ENCODE results near the gene CHEK1. TPM values are rescaled to one million over a fixed set of nuclear protein-coding genes. Genes with fewer than 3 reads are reported as not detected.

The CHEK1 gene
- total and polyA plus RNA-seq, 2 donors (not counting 3 experiments of a cell fraction or from before 2014, with no cell fraction given), result 15.0 to 66.1 TPM

DNA sequence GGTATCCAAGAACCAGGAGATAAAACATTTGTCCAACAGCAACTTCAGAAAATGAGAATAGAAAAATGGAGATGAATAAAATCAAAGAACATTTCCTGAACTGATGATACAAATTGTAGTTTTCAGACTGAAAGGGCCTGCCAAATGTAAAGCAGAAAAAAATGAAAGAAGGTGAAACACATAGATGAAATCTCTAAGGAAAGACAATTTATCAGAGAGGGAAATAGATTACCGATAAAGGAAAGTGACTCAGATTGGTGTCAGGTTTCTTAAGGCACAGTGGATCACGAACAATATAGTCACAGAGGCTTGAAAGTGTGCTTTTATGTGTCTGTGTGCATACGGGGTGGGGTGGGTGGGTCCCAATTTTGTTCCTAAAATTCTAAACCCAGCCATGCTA lies 36.5 kb upstream of the CHEK1 start:
- no peaks in the 10 kb centered on the region for H3K27me3 ChIP-seq (ENCODE audit: control insufficient read depth in 2 of 2, insufficient read depth in 2 of 2, low read length in 2 of 2)
- H3K27ac ChIP-seq (ENCODE audit: insufficient read depth, low read depth, low read length), result no peak overlapping the region
- FAIRE-seq, result peak; percentile 55
- intact Hi-C loops (cut with micrococcal nuclease) (no loop called here), dilution Hi-C loops (cut with MboI; ENCODE audit: extremely low pct_ligation_motif_present, low sequenced_read_pairs) (no loop called here)
- H4K20me1 ChIP-seq (replicated peaks; ENCODE audit: control insufficient read depth, extremely low read depth, insufficient read depth, low read length), result no peaks in the 10 kb centered on the region
- peaks cover 8% of the 10 kb centered on the region for H3K79me2 ChIP-seq (ENCODE audit: control insufficient read depth, insufficient read depth, low read length)
- H3K4me2 ChIP-seq (ENCODE audit: insufficient read depth, low read length), result peak overlapping the region; percentile 60
- H3K9ac ChIP-seq (replicated peaks; ENCODE audit: extremely low read depth, insufficient read depth, low read length), result no peak overlapping the region
- DNase-seq (ENCODE audit: low read depth, low spot score), result peak; percentile 35
- ChIA-PET CTCF (interaction anchor here (1.0 to 1.2 kb wide), 2 partner anchors 10 to 20 kb away, joined by 3 to 4 read pairs; no protein-coding TSS in a partner anchor), POLR2A (no interaction called here)
- H3K4me1 ChIP-seq (ENCODE audit: control insufficient read depth, extremely low read depth, insufficient read depth, low read length), result peaks cover 11% of the 10 kb centered on the region
- peaks cover 0 to 7% of the 10 kb centered on the region in 2 experiments for H3K36me3 ChIP-seq (ENCODE audit: control insufficient read depth in 2 of 2, extremely low read depth in 1 of 2, insufficient read depth in 2 of 2, low read length in 2 of 2)
- H3K9me3 ChIP-seq (replicated peaks; ENCODE audit: control insufficient read depth, insufficient read depth, low read length), result no peaks in the 10 kb centered on the region
- no peak overlapping the region for H2AFZ ChIP-seq (ENCODE audit: low read depth, low read length)
- H3K4me3 ChIP-seq (replicated peaks in 1 of 3; ENCODE audit: insufficient read depth in 1 of 3, low read depth in 1 of 3, low read length in 3 of 3), result no peak overlapping the region
- H3K9me1 ChIP-seq (replicated peaks; ENCODE audit: control insufficient read depth, extremely low read depth, insufficient read depth, low read length), result no peaks in the 10 kb centered on the region
- BruUV-seq (replicated peaks), result no TSS peak
- TF ChIP-seq EZH2 (IDR thresholded peaks at IDR 0.05; ENCODE audit: borderline replicate concordance, low read depth, low read length, severe bottlenecking) (no peak), POLR2AphosphoS5 (IDR thresholded peaks at IDR 0.05; ENCODE audit: insufficient read depth, low read depth, low read length) (no peak), GATA2 (IDR thresholded peaks at IDR 0.05; ENCODE audit: insufficient read depth, insufficient read length, low read depth, low read length) (peak; percentile 72), MYC (IDR thresholded peaks at IDR 0.05; ENCODE audit: low read depth, low read length) (no peak), POLR2A (IDR thresholded peaks at IDR 0.05; ENCODE audit: low read depth, low read length) (no peak), CTCF (IDR thresholded peaks at IDR 0.05; ENCODE audit: extremely low read depth in 1 of 2, insufficient read depth in 1 of 2, low read depth in 1 of 2, low read length in 2 of 2) (no peak), JUN (IDR thresholded peaks at IDR 0.05; ENCODE audit: borderline replicate concordance, insufficient read depth, insufficient read length, low read depth) (peak; percentile 55), FOS (IDR thresholded peaks at IDR 0.05; ENCODE audit: borderline replicate concordance, insufficient read depth, low read length) (peak; percentile 47)
- TF ChIP-seq, protein P1, sequence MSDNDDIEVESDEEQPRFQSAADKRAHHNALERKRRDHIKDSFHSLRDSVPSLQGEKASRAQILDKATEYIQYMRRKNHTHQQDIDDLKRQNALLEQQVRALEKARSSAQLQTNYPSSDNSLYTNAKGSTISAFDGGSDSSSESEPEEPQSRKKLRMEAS (IDR thresholded peaks at IDR 0.05; ENCODE audit: insufficient read depth, insufficient read length), result no peak
